ENCODE results near the gene ZNF638. TPM values are rescaled to one million over a fixed set of nuclear protein-coding genes. Genes with fewer than 3 reads are reported as not detected.
"Not testable (repeated sequence)": the region's sequence is repeated elsewhere in the genome, so short reads cannot be mapped to it uniquely, and the experiment has no call there.

The ZNF638 gene
- total and polyA plus RNA-seq, 5 donors = 69.9 to 84.2 (median 76.2) TPM

DNA sequence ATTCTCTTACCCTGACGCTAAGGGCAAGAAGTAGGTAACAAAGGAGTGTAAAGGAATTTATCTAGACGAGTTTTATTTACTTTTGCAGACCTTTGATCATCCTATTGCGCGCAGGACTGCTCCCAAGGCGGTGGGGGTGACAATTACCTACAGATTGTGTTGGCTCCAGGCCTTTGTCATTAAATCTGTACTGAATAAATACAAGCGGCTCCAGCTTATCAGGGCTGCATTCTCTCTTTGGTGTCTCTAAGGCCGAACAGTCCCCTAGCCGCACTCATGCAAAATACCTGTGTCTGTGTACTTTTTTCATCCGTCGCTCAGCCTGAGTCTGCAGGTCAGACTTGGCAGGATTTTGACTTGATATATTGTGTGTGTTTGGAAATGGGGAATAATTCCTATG is 63.9 kb downstream of the ZNF638 start:
- intact Hi-C loops (cut with DNase I) = no loop called here

DNA sequence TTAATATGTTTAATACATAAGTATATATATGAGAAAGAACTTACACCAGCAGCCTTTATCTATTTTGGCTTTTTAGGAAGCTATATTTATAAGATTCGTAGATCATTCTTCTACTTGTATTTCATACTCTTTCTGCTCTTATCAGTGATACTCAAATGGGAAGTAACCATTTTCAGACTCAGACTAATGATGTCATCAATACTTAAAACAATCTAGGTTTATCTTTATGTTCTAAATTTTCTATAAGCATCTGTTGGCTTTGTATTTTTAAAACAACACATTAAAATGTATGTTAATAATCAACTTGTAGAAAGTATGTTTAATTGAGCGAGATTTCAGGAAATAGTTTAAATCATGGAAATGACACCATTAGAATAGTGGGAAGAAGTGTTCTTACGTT is 70.8 kb downstream of the ZNF638 start:
- H3K27ac ChIP-seq (ENCODE audit: low read length) = no peak overlapping the region
- H3K9me3 ChIP-seq (ENCODE audit: control insufficient read depth, low read length) = no peaks in the 10 kb centered on the region
- DNase-seq = no peak
- no peaks in the 10 kb centered on the region for H3K27me3 ChIP-seq (ENCODE audit: control insufficient read depth, insufficient read depth)
- 85% methylated on average over 3 of the region's 3 CpGs for WGBS
- no peak overlapping the region for H3K4me3 ChIP-seq (ENCODE audit: low read length)
- intact Hi-C loops (cut with DNase I) = no loop called here
- ATAC-seq = no peak
- no peaks in the 10 kb centered on the region for H3K4me1 ChIP-seq (ENCODE audit: control insufficient read depth, insufficient read depth, low read length)

More for the DNA sequence above, 63.9 kb downstream of the ZNF638 start:
- DNase-seq (no peak), ATAC-seq (no peak)
- no peaks in the 10 kb centered on the region for H3K4me1 ChIP-seq (ENCODE audit: control insufficient read depth, insufficient read depth, low read length)
- H3K4me3 ChIP-seq (ENCODE audit: low read length) = no peak overlapping the region
- H3K9me3 ChIP-seq (ENCODE audit: control insufficient read depth, low read length) = no peaks in the 10 kb centered on the region
- H3K27ac ChIP-seq (ENCODE audit: low read length) = no peak overlapping the region
- no peaks in the 10 kb centered on the region for H3K27me3 ChIP-seq (ENCODE audit: control insufficient read depth, insufficient read depth)
- WGBS = 93% methylated on average over 10 of the region's 10 CpGs

DNA sequence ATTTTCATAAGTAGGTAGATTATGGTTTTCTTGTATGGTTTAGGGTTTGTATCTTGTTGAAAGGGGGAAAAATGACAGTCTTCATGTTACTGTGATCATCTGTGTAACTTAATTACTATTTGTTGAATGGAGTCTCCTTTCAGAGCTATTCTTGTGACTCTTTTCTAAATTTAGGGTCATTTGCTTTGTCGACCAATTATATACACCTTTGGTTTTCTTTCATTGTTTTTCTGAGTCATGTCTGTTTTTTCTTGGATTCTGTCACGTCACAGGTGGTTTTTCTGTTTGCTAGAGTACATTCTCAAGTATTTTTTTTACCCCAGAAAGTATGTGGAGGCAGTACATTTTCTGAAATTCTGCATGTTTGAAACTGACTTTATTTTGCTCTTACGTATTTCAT is 78.0 kb downstream of the ZNF638 start:
- DNase-seq (no peak), ATAC-seq (no peak)
- H3K27ac ChIP-seq (ENCODE audit: low read length) = no peak overlapping the region
- H3K4me3 ChIP-seq (ENCODE audit: low read length) = no peak overlapping the region
- WGBS = 89% methylated on average over 3 of the region's 3 CpGs
- intact Hi-C loops (cut with DNase I) = no loop called here
- H3K9me3 ChIP-seq (ENCODE audit: control insufficient read depth, low read length) = no peaks in the 10 kb centered on the region
- no peaks in the 10 kb centered on the region for H3K4me1 ChIP-seq (ENCODE audit: control insufficient read depth, insufficient read depth, low read length)
- H3K27me3 ChIP-seq (ENCODE audit: control insufficient read depth, insufficient read depth) = no peaks in the 10 kb centered on the region

DNA sequence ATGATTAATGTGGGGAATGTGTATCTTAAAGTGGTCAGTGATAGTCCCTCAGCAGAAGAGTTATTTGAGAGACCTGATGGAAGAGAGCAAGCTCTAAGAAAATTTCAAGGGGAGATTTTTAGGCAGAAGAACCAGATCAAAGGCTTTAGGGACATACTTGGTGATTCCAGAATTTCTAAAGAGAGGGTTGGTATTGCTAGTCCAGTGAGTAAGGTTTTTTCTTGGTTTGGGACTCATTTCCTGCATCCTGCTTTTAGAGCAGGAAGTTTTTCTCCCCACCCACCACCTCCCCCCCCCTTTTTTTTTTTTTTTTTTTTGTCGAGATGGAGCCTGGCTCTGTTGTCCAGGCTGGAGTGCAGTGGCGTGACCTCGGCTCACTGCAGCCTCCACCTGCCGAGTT is 79.1 kb downstream of the ZNF638 start:
- WGBS = 84% methylated on average over 4 of the region's 4 CpGs
- peak in 1 of 2 donors; percentile 35 for ATAC-seq
- H3K27ac ChIP-seq (ENCODE audit: low read length) = no peak overlapping the region
- H3K27me3 ChIP-seq (ENCODE audit: control insufficient read depth, insufficient read depth) = no peaks in the 10 kb centered on the region
- intact Hi-C loops (cut with DNase I) = no loop called here
- no peaks in the 10 kb centered on the region for H3K9me3 ChIP-seq (ENCODE audit: control insufficient read depth, low read length)
- no peak for DNase-seq
- no peaks in the 10 kb centered on the region for H3K4me1 ChIP-seq (ENCODE audit: control insufficient read depth, insufficient read depth, low read length)
- no peak overlapping the region for H3K4me3 ChIP-seq (ENCODE audit: low read length)

DNA sequence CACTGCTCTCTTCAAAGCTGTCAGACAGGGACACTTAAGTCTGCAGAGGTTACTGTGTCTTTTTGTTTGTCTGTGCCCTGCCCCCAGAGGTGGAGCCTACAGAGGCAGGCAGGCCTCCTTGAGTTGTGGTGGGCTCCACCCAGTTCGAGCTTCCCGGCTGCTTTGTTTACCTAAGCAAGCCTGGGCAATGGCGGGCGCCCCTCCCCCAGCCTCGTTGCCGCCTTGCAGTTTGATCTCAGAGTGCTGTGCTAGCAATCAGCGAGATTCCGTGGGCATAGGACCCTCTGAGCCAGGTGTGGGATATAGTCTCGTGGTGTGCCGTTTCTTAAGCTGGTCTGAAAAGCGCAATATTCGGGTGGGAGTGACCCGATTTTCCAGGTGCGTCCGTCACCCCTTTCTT is 85.3 kb downstream of the ZNF638 start:
- 45% methylated on average over 7 of the region's 15 CpGs for WGBS
- intact Hi-C loops (cut with DNase I); H3K4me3 ChIP-seq (ENCODE audit: low read length); DNase-seq; H3K27me3 ChIP-seq (ENCODE audit: control insufficient read depth, insufficient read depth); H3K27ac ChIP-seq (ENCODE audit: low read length); ATAC-seq; H3K9me3 ChIP-seq (ENCODE audit: control insufficient read depth, low read length); H3K4me1 ChIP-seq (ENCODE audit: control insufficient read depth, insufficient read depth, low read length): not testable (repeated sequence)

DNA sequence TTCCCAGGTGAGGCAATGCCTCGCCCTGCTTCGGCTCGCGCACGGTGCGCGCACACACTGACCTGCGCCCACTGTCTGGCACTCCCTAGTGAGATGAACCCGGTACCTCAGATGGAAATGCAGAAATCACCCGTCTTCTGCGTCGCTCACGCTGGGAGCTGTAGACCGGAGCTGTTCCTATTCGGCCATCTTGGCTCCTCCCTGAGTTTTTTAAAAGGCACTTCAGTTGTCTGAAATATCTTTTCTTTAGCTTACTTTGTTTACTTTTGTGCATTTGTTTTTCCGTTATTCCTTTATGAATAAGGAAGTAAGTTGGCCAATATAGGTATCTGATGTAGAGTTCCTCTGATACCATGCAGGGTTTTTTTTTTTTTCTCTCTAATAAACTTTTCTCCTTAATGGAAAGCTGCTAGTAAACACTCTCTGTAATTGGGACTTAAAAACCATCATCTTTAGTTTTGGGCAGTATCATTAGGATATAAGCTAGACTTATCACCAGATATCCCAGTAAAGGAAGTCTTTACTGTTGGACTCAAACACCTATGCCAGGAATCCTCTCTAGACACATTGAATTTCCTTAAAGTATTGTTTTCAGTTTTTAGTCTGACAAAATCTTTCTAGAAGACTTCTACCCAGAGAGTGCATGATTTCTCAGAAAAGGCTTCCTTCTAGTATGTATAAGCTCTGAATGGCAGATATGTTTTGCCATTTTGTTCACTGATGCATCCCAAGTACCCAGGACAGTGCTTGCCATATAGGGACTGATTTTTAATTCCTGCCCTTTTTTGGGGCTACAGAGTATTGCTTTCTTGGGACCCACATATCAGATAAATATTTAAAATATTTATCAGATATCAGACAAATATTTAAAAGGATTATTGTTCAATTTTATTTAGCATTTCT is 86.0 kb downstream of the ZNF638 start:
- ATAC-seq = no peak
- intact Hi-C loops (cut with DNase I) = no loop called here
- Histone ChIP-seq H3K4me1 (ENCODE audit: control insufficient read depth, insufficient read depth, low read length) (no peaks in the 10 kb centered on the region), H3K9me3 (ENCODE audit: control insufficient read depth, low read length) (no peaks in the 10 kb centered on the region), H3K4me3 (ENCODE audit: low read length) (peak overlapping the region; percentile 35), H3K27me3 (ENCODE audit: control insufficient read depth, insufficient read depth) (no peaks in the 10 kb centered on the region), H3K27ac (ENCODE audit: low read length) (no peak overlapping the region)
- WGBS = 44% methylated on average over 7 of the region's 16 CpGs
- no peak for DNase-seq

DNA sequence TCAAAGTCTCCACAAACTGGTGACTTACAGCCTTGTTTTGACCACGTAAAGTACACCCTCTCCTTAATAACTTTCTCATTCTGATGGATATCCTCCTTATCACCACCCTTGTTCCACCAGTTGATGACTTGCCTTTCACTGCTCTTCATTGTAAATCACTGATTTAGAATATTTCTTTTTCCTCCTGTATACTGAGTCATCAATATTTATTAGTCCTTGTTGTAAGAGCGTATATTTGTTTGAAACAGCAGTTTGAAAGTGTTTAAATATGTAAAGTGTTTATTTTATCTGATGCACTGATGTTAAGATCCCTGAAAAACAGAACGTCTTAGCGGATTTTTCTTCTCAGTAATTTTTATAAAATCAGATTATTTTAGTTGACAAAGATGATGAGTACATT is 87.6 kb downstream of the ZNF638 start:
- intact Hi-C loops (cut with DNase I) = no loop called here
- ATAC-seq (no peak), DNase-seq (no peak)
- Histone ChIP-seq H3K4me1 (ENCODE audit: control insufficient read depth, insufficient read depth, low read length) (peaks cover 2% of the 10 kb centered on the region), H3K9me3 (ENCODE audit: control insufficient read depth, low read length) (no peaks in the 10 kb centered on the region), H3K27ac (ENCODE audit: low read length) (no peak overlapping the region), H3K4me3 (ENCODE audit: low read length) (no peak overlapping the region), H3K27me3 (ENCODE audit: control insufficient read depth, insufficient read depth) (no peaks in the 10 kb centered on the region)
- 93% methylated on average over 4 of the region's 4 CpGs for WGBS

DNA sequence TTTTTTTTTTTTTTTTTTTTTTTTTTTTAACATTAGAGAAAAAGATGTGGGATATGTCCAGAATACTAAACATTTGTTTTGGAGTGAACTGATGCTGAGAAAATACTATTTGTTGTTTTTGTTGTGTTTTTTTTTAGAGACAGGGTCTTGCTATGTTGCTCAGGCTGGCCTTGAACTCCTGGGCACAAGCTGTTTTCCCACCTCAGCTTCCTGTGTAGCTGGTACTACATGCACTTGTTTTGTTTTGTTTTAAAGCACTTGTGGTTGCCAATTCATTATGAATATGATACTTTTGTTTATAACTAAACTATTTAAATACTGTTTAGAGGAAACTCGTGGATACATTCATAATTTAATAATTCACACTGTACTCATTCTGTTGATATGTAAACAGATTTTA is 88.4 kb downstream of the ZNF638 start:
- peaks cover 2% of the 10 kb centered on the region for H3K4me1 ChIP-seq (ENCODE audit: control insufficient read depth, insufficient read depth, low read length)
- no peak overlapping the region for H3K27ac ChIP-seq (ENCODE audit: low read length)
- H3K9me3 ChIP-seq (ENCODE audit: control insufficient read depth, low read length) = no peaks in the 10 kb centered on the region
- H3K27me3 ChIP-seq (ENCODE audit: control insufficient read depth, insufficient read depth) = no peaks in the 10 kb centered on the region
- no peak for DNase-seq
- H3K4me3 ChIP-seq (ENCODE audit: low read length) = no peak overlapping the region
- WGBS = 74% methylated on average over 1 of the region's 1 CpG
- intact Hi-C loops (cut with DNase I) = no loop called here
- ATAC-seq = no peak

DNA sequence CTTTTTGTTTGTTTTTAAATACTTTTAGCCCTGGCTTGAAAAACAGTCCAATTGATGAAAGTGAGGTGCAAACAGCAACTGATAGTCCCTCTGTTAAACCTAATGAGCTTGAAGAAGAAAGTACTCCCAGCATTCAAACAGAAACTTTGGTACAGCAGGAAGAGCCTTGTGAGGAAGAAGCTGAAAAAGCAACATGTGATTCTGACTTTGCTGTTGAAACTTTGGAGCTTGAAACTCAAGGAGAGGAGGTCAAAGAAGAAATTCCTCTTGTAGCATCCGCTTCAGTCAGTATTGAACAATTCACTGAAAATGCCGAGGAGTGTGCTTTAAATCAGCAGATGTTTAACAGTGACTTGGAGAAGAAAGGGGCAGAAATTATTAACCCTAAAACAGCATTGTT is 91.2 kb downstream of the ZNF638 start:
- DNase-seq = no peak
- intact Hi-C loops (cut with DNase I) = no loop called here
- WGBS = 81% methylated on average over 2 of the region's 2 CpGs
- Histone ChIP-seq H3K4me1 (ENCODE audit: control insufficient read depth, insufficient read depth, low read length) (peaks cover 2% of the 10 kb centered on the region), H3K9me3 (ENCODE audit: control insufficient read depth, low read length) (no peaks in the 10 kb centered on the region), H3K27ac (ENCODE audit: low read length) (no peak overlapping the region), H3K27me3 (ENCODE audit: control insufficient read depth, insufficient read depth) (no peaks in the 10 kb centered on the region), H3K4me3 (ENCODE audit: low read length) (no peak overlapping the region)
- ATAC-seq = no peak

DNA sequence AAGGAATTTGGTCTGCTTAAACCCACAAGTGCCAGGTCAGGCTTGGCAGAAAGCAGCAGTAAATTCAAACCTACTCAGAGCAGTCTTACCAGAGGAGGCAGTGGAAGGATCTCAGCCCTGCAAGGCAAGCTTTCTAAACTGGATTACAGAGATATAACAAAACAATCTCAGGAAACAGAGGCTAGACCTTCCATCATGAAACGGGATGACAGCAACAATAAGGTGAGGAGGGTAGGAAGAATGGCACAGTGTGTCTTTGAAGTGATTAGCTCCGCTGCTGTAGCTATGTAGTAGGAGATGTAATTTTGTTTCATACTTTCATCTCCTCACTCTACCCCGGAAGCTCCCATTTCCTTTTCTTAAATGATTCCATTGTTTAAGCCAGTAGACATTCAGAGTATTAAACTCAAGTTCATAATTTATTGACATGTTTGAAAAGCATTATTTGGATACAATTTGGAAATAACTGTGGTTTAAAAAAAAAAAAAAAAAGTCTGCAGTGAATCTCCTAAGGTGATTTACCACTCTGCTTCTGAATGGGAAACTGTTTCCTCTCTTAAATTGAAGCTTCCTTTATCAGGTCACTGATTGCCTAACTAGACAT is 92.3 kb downstream of the ZNF638 start:
- peaks cover 2% of the 10 kb centered on the region for H3K4me1 ChIP-seq (ENCODE audit: control insufficient read depth, insufficient read depth, low read length)
- DNase-seq (no peak), ATAC-seq (peak in 1 of 2 donors; percentile 59)
- no peaks in the 10 kb centered on the region for H3K9me3 ChIP-seq (ENCODE audit: control insufficient read depth, low read length)
- intact Hi-C loops (cut with DNase I) = no loop called here
- H3K27me3 ChIP-seq (ENCODE audit: control insufficient read depth, insufficient read depth) = no peaks in the 10 kb centered on the region
- no peak overlapping the region for H3K4me3 ChIP-seq (ENCODE audit: low read length)
- peak overlapping the region; percentile 45 for H3K27ac ChIP-seq (ENCODE audit: low read length)
- 67% methylated on average over 3 of the region's 3 CpGs for WGBS

DNA sequence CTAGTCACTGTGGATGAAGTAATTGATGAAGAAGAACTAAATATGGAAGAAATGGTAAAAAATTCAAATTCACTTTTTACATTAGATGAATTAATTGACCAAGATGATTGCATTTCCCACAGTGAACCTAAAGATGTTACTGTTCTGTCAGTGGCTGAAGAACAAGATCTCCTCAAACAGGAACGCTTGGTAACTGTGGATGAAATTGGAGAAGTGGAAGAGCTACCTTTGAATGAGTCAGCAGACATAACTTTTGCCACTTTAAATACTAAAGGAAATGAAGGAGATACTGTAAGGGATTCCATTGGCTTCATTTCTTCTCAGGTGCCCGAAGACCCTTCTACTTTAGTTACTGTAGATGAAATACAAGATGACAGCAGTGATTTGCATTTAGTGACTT is 95.1 kb downstream of the ZNF638 start:
- Histone ChIP-seq H3K4me1 (ENCODE audit: control insufficient read depth, insufficient read depth, low read length) (peaks cover 2% of the 10 kb centered on the region), H3K9me3 (ENCODE audit: control insufficient read depth, low read length) (no peaks in the 10 kb centered on the region), H3K27me3 (ENCODE audit: control insufficient read depth, insufficient read depth) (no peaks in the 10 kb centered on the region), H3K27ac (ENCODE audit: low read length) (no peak overlapping the region), H3K4me3 (ENCODE audit: low read length) (no peak overlapping the region)
- DNase-seq (no peak), ATAC-seq (no peak)
- 91% methylated on average over 2 of the region's 2 CpGs for WGBS
- intact Hi-C loops (cut with DNase I) = no loop called here

Data from right cardiac atrium (tissue), 5 donors.